ENCODE results near the gene GNAS-AS1.

GNAS-AS1 gene

GRCh38 chr20:58891086-58891717 lies 40.5 kb upstream of the GNAS-AS1 start:
- no CpG with 5 or more reads among the region's 105 CpGs for WGBS (ENCODE audit: extremely low coverage, insufficient coverage, insufficient read length)
- H3K4ac ChIP-seq (ENCODE audit: low read depth, low read length): peak overlapping the region; percentile 97
- peak overlapping the region; percentile 82 for H2BK120ac ChIP-seq (ENCODE audit: insufficient read depth, low read length, poor library complexity)
- H3K27ac ChIP-seq (ENCODE audit: low read depth, low read length): peak overlapping the region; percentile 100
- DNase-seq: peak; percentile 50 to 71
- H3K18ac ChIP-seq (ENCODE audit: low read length): peak overlapping the region; percentile 99
- H3K4me2 ChIP-seq (ENCODE audit: low read length): peak overlapping the region; percentile 72
- peaks cover 25% of the 10 kb centered on the region for H3K79me2 ChIP-seq (ENCODE audit: control insufficient read depth, insufficient read depth, low read length, poor library complexity)
- H3K36me3 ChIP-seq (ENCODE audit: control insufficient read depth in 1 of 2, insufficient read depth in 2 of 2, low read length in 2 of 2): peaks cover 3 to 7% of the 10 kb centered on the region in 2 experiments
- no peak overlapping the region for H2BK12ac ChIP-seq (ENCODE audit: low read length)
- H3K27me3 ChIP-seq (ENCODE audit: insufficient read depth, low read length): no peaks in the 10 kb centered on the region
- peak overlapping the region; percentile 74 for H4K12ac ChIP-seq (ENCODE audit: low read depth, low read length)
- peak overlapping the region; percentile 98 for H4K91ac ChIP-seq (ENCODE audit: low read depth, low read length)
- peaks cover 27% of the 10 kb centered on the region for H3K79me1 ChIP-seq (ENCODE audit: low read length)
- peak overlapping the region; percentile 94 for H3K4me3 ChIP-seq (ENCODE audit: low read depth, low read length)
- H3K9me3 ChIP-seq (ENCODE audit: insufficient read depth, low read depth, low read length): no peaks in the 10 kb centered on the region
- peak overlapping the region; percentile 74 for H3K9ac ChIP-seq (ENCODE audit: low read length)
- H4K8ac ChIP-seq (ENCODE audit: low read depth, low read length): peak overlapping the region; percentile 84
- no peak overlapping the region for H2AFZ ChIP-seq (ENCODE audit: insufficient read depth, low read length, poor library complexity)
- H2BK5ac ChIP-seq (ENCODE audit: low read depth, low read length, poor library complexity): peak overlapping the region; percentile 98
- H3K14ac ChIP-seq (ENCODE audit: low read length): peak overlapping the region; percentile 99
- no peak overlapping the region for H2AK5ac ChIP-seq (ENCODE audit: low read length)
- peaks cover 3 to 4% of the 10 kb centered on the region in 2 experiments for H3K4me1 ChIP-seq (ENCODE audit: control insufficient read depth in 1 of 2, insufficient read depth in 2 of 2, low read length in 2 of 2)
- H3K23ac ChIP-seq (ENCODE audit: low read length): no peak overlapping the region

- peak overlapping the region; percentile 53 for H2BK5ac ChIP-seq (ENCODE audit: low read depth, low read length, poor library complexity)
- no peak overlapping the region for H3K23ac ChIP-seq (ENCODE audit: low read length)
- peak overlapping the region; percentile 27 for H2AFZ ChIP-seq (ENCODE audit: insufficient read depth, low read length, poor library complexity)
- H3K9me3 ChIP-seq (ENCODE audit: insufficient read depth, low read depth, low read length): no peaks in the 10 kb centered on the region
- peak overlapping the region; percentile 60 for H2BK120ac ChIP-seq (ENCODE audit: insufficient read depth, low read length, poor library complexity)
- H2BK12ac ChIP-seq (ENCODE audit: low read length): peak overlapping the region; percentile 14
- H3K4me1 ChIP-seq (ENCODE audit: control insufficient read depth in 1 of 2, insufficient read depth in 2 of 2, low read length in 2 of 2): peaks cover 3 to 4% of the 10 kb centered on the region in 2 experiments
- peak overlapping the region; percentile 20 for H4K12ac ChIP-seq (ENCODE audit: low read depth, low read length)
- peak overlapping the region; percentile 72 for H3K4me2 ChIP-seq (ENCODE audit: low read length)
- H3K4ac ChIP-seq (ENCODE audit: low read depth, low read length): peak overlapping the region; percentile 37
- H3K79me1 ChIP-seq (ENCODE audit: low read length): peaks cover 27% of the 10 kb centered on the region
- peak overlapping the region; percentile 64 for H4K8ac ChIP-seq (ENCODE audit: low read depth, low read length)
- peak overlapping the region; percentile 80 for H4K91ac ChIP-seq (ENCODE audit: low read depth, low read length)
- DNase-seq: peak; percentile 60 to 79
- no peaks in the 10 kb centered on the region for H3K27me3 ChIP-seq (ENCODE audit: insufficient read depth, low read length)
- H3K18ac ChIP-seq (ENCODE audit: low read length): peak overlapping the region; percentile 39
- H3K79me2 ChIP-seq (ENCODE audit: control insufficient read depth, insufficient read depth, low read length, poor library complexity): peaks cover 21% of the 10 kb centered on the region
- peaks cover 0 to 2% of the 10 kb centered on the region in 2 experiments for H3K36me3 ChIP-seq (ENCODE audit: control insufficient read depth in 1 of 2, insufficient read depth in 2 of 2, low read length in 2 of 2)
- H3K4me3 ChIP-seq (ENCODE audit: low read depth, low read length): peak overlapping the region; percentile 74
- peak overlapping the region; percentile 95 for H3K9ac ChIP-seq (ENCODE audit: low read length)
- H3K27ac ChIP-seq (ENCODE audit: low read depth, low read length): peak overlapping the region; percentile 100
- WGBS (ENCODE audit: extremely low coverage, insufficient coverage, insufficient read length): no CpG with 5 or more reads among the region's 64 CpGs
- H3K14ac ChIP-seq (ENCODE audit: low read length): peak overlapping the region; percentile 62
- H2AK5ac ChIP-seq (ENCODE audit: low read length): peak overlapping the region; percentile 40
Measured at GRCh38 chr20:58890518-58891085, 39.9 kb upstream of the GNAS-AS1 start.

GRCh38 chr20:58889798-58890517 lies 39.3 kb upstream of the GNAS-AS1 start:
- Histone ChIP-seq H3K4ac (ENCODE audit: low read depth, low read length) (peak overlapping the region; percentile 37), H3K18ac (ENCODE audit: low read length) (peak overlapping the region; percentile 39), H3K27ac (ENCODE audit: low read depth, low read length) (peak overlapping the region; percentile 100), H2BK5ac (ENCODE audit: low read depth, low read length, poor library complexity) (peak overlapping the region; percentile 53), H3K9me3 (ENCODE audit: insufficient read depth, low read depth, low read length) (no peaks in the 10 kb centered on the region), H3K36me3 (ENCODE audit: control insufficient read depth in 1 of 2, insufficient read depth in 2 of 2, low read length in 2 of 2) (no peaks in the 10 kb centered on the region), H2BK12ac (ENCODE audit: low read length) (peak overlapping the region; percentile 14), H4K12ac (ENCODE audit: low read depth, low read length) (peak overlapping the region; percentile 20), H2BK120ac (ENCODE audit: insufficient read depth, low read length, poor library complexity) (peak overlapping the region; percentile 60), H3K4me2 (ENCODE audit: low read length) (peak overlapping the region; percentile 72), H3K79me1 (ENCODE audit: low read length) (peaks cover 27% of the 10 kb centered on the region), H4K8ac (ENCODE audit: low read depth, low read length) (peak overlapping the region; percentile 64), H2AFZ (ENCODE audit: insufficient read depth, low read length, poor library complexity) (peak overlapping the region; percentile 26), H2AK5ac (ENCODE audit: low read length) (peak overlapping the region; percentile 40), H3K79me2 (ENCODE audit: control insufficient read depth, insufficient read depth, low read length, poor library complexity) (peaks cover 21% of the 10 kb centered on the region), H3K23ac (ENCODE audit: low read length) (no peak overlapping the region), H3K27me3 (ENCODE audit: insufficient read depth, low read length) (no peaks in the 10 kb centered on the region), H3K9ac (ENCODE audit: low read length) (peak overlapping the region; percentile 95), H4K91ac (ENCODE audit: low read depth, low read length) (peak overlapping the region; percentile 80), H3K4me1 (ENCODE audit: control insufficient read depth in 1 of 2, insufficient read depth in 2 of 2, low read length in 2 of 2) (peaks cover 3 to 4% of the 10 kb centered on the region in 2 experiments), H3K4me3 (ENCODE audit: low read depth, low read length) (peak overlapping the region; percentile 74), H3K14ac (ENCODE audit: low read length) (peak overlapping the region; percentile 62)
- DNase-seq: peak in 1 of 2 donors; percentile 34
- no CpG with 5 or more reads among the region's 91 CpGs for WGBS (ENCODE audit: extremely low coverage, insufficient coverage, insufficient read length)

DNA sequence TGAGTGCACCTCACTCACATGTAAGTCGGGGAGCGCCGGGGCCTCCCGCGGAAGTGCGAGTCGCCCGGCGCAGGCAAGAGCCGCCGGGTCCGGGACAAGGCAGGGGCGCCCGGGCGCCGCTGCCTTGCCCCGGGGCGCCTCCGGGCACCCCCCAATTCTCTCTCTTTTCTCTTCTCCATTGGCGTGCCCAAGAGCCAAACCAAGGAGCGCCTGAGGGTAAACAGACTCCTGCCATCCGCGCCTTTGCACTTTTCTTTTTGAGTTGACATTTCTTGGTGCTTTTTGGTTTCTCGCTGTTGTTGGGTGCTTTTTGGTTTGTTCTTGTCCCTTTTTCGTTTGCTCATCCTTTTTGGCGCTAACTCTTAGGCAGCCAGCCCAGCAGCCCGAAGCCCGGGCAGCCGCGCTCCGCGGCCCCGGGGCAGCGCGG lies 38.6 kb upstream of the GNAS-AS1 start:
- Histone ChIP-seq H2AFZ (ENCODE audit: insufficient read depth, low read length, poor library complexity) (no peak overlapping the region), H2BK120ac (ENCODE audit: insufficient read depth, low read length, poor library complexity) (no peak overlapping the region), H3K23ac (ENCODE audit: low read length) (no peak overlapping the region), H3K27ac (ENCODE audit: low read depth, low read length) (peak overlapping the region; percentile 48), H3K4me1 (ENCODE audit: control insufficient read depth in 1 of 2, insufficient read depth in 2 of 2, low read length in 2 of 2) (peaks cover 3 to 4% of the 10 kb centered on the region in 2 experiments), H3K27me3 (ENCODE audit: insufficient read depth, low read length) (no peaks in the 10 kb centered on the region), H2BK5ac (ENCODE audit: low read depth, low read length, poor library complexity) (peak overlapping the region; percentile 51), H3K4me2 (ENCODE audit: low read length) (peak overlapping the region; percentile 72), H2BK12ac (ENCODE audit: low read length) (no peak overlapping the region), H3K18ac (ENCODE audit: low read length) (peak overlapping the region; percentile 39), H4K12ac (ENCODE audit: low read depth, low read length) (no peak overlapping the region), H3K79me2 (ENCODE audit: control insufficient read depth, insufficient read depth, low read length, poor library complexity) (peaks cover 20% of the 10 kb centered on the region), H3K14ac (ENCODE audit: low read length) (peak overlapping the region; percentile 33), H4K91ac (ENCODE audit: low read depth, low read length) (peak overlapping the region; percentile 80), H2AK5ac (ENCODE audit: low read length) (no peak overlapping the region), H3K9ac (ENCODE audit: low read length) (peak overlapping the region; percentile 81), H4K8ac (ENCODE audit: low read depth, low read length) (no peak overlapping the region), H3K4me3 (ENCODE audit: low read depth, low read length) (peak overlapping the region; percentile 74), H3K9me3 (ENCODE audit: insufficient read depth, low read depth, low read length) (no peaks in the 10 kb centered on the region), H3K4ac (ENCODE audit: low read depth, low read length) (no peak overlapping the region), H3K79me1 (ENCODE audit: low read length) (peaks cover 27% of the 10 kb centered on the region), H3K36me3 (ENCODE audit: control insufficient read depth in 1 of 2, insufficient read depth in 2 of 2, low read length in 2 of 2) (no peaks in the 10 kb centered on the region)
- WGBS (ENCODE audit: extremely low coverage, insufficient coverage, insufficient read length): no CpG with 5 or more reads among the region's 35 CpGs
- DNase-seq: peak in 1 of 2 donors; percentile 64

All from trophoblast cell (in vitro differentiated cells and primary cell).